Muscle of leg (tissue), 11 donors: Measurements from ENCODE around the gene MYH11. TPM values are rescaled to one million over a fixed set of nuclear protein-coding genes. Genes with fewer than 3 reads are reported as not detected.

Experiments used
- DNase-seq: peaks from one replicate; pipeline ENCODE4 v3.0.0; 2013
- H3K27ac ChIP-seq: one replicate; pipeline ENCODE4 v1.5.1; 2013; ENCODE audit warnings: mild to moderate bottlenecking, low read length, control low read depth
- H3K27me3 ChIP-seq: one replicate; pipeline ENCODE4 v1.6.1; 2013; ENCODE audit warnings: low read length; ENCODE audit not compliant: control insufficient read depth, insufficient read depth
- H3K36me3 ChIP-seq: one replicate; pipeline ENCODE4 v1.6.1; 2013; ENCODE audit warnings: low read length; ENCODE audit not compliant: control insufficient read depth, insufficient read depth
- H3K4me1 ChIP-seq: one replicate; pipeline ENCODE4 v1.6.1; 2013; ENCODE audit warnings: low read length; ENCODE audit not compliant: control insufficient read depth, insufficient read depth
- H3K4me3 ChIP-seq: one replicate; pipeline ENCODE4 v1.5.1; 2013; ENCODE audit warnings: low read length, control low read depth
- H3K9me3 ChIP-seq: replicated peaks from 2 replicates; pipeline ENCODE4 v1.6.1; 2013; ENCODE audit warnings: low read depth, low read length; ENCODE audit not compliant: control insufficient read depth
- WGBS: methylation state at CpG from one replicate; pipeline ENCODE4 v1.1.5; 2013; ENCODE audit warnings: missing lambda C conversion rate; ENCODE audit not compliant: insufficient coverage; 5-methylcytosine and 5-hydroxymethylcytosine counted together
- polyA plus RNA-seq, 8 donors: library from polyadenylated mRNA; unstranded; fragments of 120-200 nt; gene quantifications; one replicate each; pipeline versions ENCODE4 v1.2.1 to v1.2.3, GENCODE V29; 2013; ENCODE audit warnings: inconsistent platforms in 1 of 8, low replicate concordance in 1 of 8; ENCODE audit not compliant: insufficient read length in 8 of 8, insufficient read depth in 1 of 8
- total RNA-seq: library from RNA; stranded (reverse); fragments of 120-200 nt; gene quantifications from one replicate; pipeline ENCODE4 v1.2.4, GENCODE V29; 2013

Gene MYH11
- total and polyA plus RNA-seq, 9 donors, result 9.4 to 38.0 (median 20.7) TPM

DNA sequence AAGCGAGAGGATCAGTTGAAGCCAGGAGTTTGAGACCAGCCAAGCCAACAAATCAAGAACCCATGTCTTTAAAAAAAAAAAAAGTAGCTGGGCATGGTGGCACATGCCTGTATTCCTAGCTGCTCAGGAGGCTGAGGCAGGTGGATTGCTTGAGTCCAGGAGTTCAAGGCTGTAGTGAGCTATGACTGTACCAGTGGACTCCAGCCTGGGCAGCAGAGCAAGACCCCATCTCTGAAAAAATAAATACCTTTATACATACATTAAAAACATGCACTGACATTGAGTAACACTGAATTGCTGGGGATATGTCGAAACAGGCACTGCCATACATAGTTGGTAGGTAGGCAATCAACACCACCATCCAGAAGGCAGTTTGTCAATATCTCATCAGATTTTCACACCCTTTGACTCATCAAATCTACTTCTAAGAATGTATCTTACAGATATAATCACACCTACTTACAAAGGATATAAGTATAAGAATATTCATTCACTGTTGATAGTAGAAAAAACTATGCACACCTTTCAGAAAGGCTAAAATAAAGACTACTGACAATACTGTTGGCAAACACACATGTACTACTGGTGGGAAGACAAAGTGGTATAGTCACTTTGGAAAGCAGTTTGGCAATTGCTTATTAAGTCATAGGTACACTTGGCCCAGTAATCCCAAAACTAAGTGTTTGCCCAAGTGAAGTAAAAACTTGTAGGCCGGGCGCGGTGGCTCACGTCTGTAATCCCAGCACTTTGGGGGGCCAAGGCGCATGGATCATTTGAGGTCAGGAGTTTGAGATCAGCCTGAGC is 37.9 kb upstream of the MYH11 start:
- 84% methylated on average over 5 of the region's 7 CpGs for WGBS
- H3K4me3 ChIP-seq, result no peak overlapping the region
- H3K4me1 ChIP-seq, result no peaks in the 10 kb centered on the region
- DNase-seq, result no peak
- no peaks in the 10 kb centered on the region for H3K9me3 ChIP-seq
- no peaks in the 10 kb centered on the region for H3K27me3 ChIP-seq
- H3K27ac ChIP-seq, result no peak overlapping the region
- no peaks in the 10 kb centered on the region for H3K36me3 ChIP-seq

DNA sequence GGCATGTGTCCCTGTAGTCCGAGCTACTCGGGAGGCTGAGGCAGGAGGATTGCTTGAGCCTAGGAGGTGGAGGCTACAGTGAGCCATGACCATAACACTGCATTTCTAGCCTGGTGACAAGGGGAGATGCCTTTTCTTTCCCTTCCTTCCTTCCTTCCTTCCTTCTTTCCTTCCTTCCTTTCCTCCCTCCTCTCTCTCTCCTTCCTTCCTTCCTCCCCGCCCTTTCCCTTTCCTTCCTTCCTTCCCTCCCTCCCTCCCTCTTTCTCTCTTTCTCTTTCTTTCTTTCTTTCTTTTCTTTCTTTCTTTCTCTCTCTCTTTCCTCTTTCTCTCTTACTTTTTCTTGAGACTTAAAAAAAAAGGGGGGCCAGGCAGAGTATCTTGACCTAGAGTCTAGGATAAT is 34.7 kb upstream of the MYH11 start:
- H3K36me3 ChIP-seq, result no peaks in the 10 kb centered on the region
- no peak overlapping the region for H3K4me3 ChIP-seq
- H3K9me3 ChIP-seq, result no peaks in the 10 kb centered on the region
- no peaks in the 10 kb centered on the region for H3K27me3 ChIP-seq
- 36% methylated on average over 1 of the region's 3 CpGs for WGBS
- no peak overlapping the region for H3K27ac ChIP-seq
- peaks cover 15% of the 10 kb centered on the region for H3K4me1 ChIP-seq
- no peak for DNase-seq

DNA sequence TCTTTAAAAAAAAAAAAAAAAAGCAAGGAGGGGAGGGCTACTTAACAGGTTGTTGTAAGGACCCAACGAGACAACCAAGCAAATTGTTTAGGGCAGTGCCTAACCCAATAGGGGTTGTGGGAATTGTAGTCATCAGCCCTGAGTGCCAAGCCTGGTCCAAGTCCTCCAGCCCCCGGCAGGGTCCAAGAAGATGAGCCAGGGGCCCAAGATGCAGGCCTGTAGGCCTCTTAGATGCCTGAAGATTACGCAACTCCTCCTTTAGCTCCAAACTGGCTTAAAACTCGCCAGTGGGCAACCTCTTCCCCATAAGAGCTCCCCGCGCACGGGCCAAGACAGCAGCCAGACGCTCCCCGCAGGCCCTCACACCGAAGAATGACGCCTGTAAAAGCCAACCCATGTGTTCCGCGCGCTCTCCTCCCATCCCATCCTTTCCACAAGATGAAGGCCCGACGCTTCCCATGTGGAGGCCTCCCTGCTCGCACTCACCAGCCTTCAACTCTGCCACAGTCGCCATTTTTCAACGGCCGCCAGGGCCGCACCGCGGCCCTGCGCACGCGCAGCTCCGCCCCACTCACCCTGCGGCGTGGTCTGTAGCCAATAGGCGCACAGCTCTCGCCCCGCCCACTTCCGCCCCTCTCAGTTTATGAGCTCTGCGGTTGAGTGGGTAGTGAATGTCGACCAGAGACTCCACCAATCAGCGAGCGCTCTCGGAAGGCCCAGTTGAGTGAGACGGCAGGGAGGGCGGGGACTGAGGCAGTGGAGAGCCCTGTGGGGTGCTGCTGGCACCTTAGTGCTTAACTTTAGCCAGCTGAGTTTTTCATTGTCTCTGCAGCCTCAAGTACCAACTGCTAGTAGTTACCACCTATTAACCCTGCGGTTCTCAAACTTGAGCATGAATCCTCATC is 31.5 kb upstream of the MYH11 start, which contains the start of gene CEP20:
TSS of gene CEP20 (minus strand) at position 532 of the 905 bp plus-strand sequence. CDS start at position 514, 18 bp downstream.
- peaks cover 15% of the 10 kb centered on the region for H3K4me1 ChIP-seq
- H3K4me3 ChIP-seq, result peak within 1 kb of the TSS; percentile 89
- H3K9me3 ChIP-seq, result no peaks in the 10 kb centered on the region
- DNase-seq, result peak; percentile 99
- peaks cover 1% of the 10 kb centered on the region for H3K36me3 ChIP-seq
- no peaks in the 10 kb centered on the region for H3K27me3 ChIP-seq
- H3K27ac ChIP-seq, result peak within 1 kb of the TSS; percentile 79
- WGBS, result under 1% methylated on average over 35 of the region's 41 CpGs

- peak overlapping the region; percentile 89 for H3K4me3 ChIP-seq
- 80% methylated on average over 2 of the region's 4 CpGs for WGBS
Observed at GRCh38 chr16:15887283-15887682, 30.5 kb upstream of the MYH11 start.

GRCh38 chr16:15886078-15886477 is 29.2 kb upstream of the MYH11 start:
- H3K36me3 ChIP-seq, result peaks cover 13% of the 10 kb centered on the region
- WGBS, result no CpG with 5 or more reads among the region's 1 CpG
- H3K9me3 ChIP-seq, result no peaks in the 10 kb centered on the region
- H3K4me3 ChIP-seq, result no peak overlapping the region
- no peaks in the 10 kb centered on the region for H3K27me3 ChIP-seq
- H3K27ac ChIP-seq, result no peak overlapping the region
- DNase-seq, result no peak
- H3K4me1 ChIP-seq, result peaks cover 15% of the 10 kb centered on the region

More at GRCh38 chr16:15887283-15887682, 30.5 kb upstream of the MYH11 start:
- H3K36me3 ChIP-seq, result peaks cover 7% of the 10 kb centered on the region
- peaks cover 15% of the 10 kb centered on the region for H3K4me1 ChIP-seq
- H3K9me3 ChIP-seq, result no peaks in the 10 kb centered on the region
- DNase-seq, result no peak
- no peaks in the 10 kb centered on the region for H3K27me3 ChIP-seq
- no peak overlapping the region for H3K27ac ChIP-seq

GRCh38 chr16:15885560-15886001 is 28.8 kb upstream of the MYH11 start:
- no peak for DNase-seq
- peaks cover 15% of the 10 kb centered on the region for H3K4me1 ChIP-seq
- WGBS, result 95% methylated on average over 4 of the region's 5 CpGs
- peaks cover 15% of the 10 kb centered on the region for H3K36me3 ChIP-seq
- no peak overlapping the region for H3K4me3 ChIP-seq
- H3K27ac ChIP-seq, result no peak overlapping the region
- no peaks in the 10 kb centered on the region for H3K9me3 ChIP-seq
- no peaks in the 10 kb centered on the region for H3K27me3 ChIP-seq

DNA sequence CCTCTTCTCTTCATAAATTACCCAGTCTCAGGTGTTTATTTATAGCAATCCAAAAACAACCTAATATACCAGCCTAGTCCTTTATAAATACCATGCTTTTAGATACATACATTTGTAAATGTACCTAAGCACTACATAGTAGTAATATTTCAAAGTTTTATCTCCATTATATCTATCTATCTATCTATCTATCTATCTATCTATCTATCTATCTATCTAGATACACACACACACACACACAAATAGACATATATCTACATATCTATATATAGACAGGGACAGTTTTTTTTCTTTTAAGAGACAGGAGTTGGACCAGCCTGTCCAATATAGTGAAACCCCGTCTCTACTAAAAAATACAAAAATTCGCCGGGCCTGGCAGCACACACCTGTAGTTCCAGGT is 25.7 kb upstream of the MYH11 start:
- Histone ChIP-seq H3K9me3 (no peaks in the 10 kb centered on the region), H3K27me3 (no peaks in the 10 kb centered on the region), H3K4me3 (no peak overlapping the region), H3K4me1 (peaks cover 8% of the 10 kb centered on the region), H3K27ac (no peak overlapping the region), H3K36me3 (peaks cover 25% of the 10 kb centered on the region)
- no CpG with 5 or more reads among the region's 3 CpGs for WGBS
- DNase-seq, result no peak

DNA sequence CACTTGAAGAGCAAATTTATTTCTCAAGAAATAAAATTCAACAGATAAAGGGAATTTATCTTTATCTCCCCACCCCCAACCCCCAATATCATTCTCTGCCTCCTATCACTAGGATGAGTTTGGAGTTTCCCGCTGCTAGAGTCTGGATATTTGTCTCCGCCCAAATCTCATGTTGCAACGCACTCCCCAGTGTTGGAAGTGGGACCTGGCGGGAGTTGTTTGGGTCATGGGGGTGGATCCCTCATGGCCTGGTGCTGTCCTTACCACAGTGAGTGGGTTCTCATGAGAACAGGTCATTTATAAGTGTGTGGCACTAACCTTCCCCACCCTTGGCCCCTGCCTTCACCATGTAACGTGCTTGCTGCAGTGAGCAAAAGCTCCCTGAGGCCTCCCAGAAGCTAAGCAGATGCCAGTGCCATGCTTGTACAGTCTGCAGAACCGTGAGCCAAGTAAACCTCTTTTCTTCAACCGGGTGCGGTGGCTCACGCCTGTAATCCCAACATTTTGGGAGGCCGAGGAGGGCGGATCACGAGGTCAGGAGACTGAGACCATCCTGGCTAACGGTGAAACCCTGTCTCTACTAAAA is 25.1 kb upstream of the MYH11 start:
- H3K36me3 ChIP-seq, result peaks cover 25% of the 10 kb centered on the region
- DNase-seq, result no peak
- H3K4me1 ChIP-seq, result peaks cover 2% of the 10 kb centered on the region
- 84% methylated on average over 4 of the region's 13 CpGs for WGBS
- no peak overlapping the region for H3K4me3 ChIP-seq
- no peaks in the 10 kb centered on the region for H3K27me3 ChIP-seq
- no peaks in the 10 kb centered on the region for H3K9me3 ChIP-seq
- no peak overlapping the region for H3K27ac ChIP-seq

GRCh38 chr16:15880434-15881308 is 23.8 kb upstream of the MYH11 start:
- Histone ChIP-seq H3K27ac (no peak overlapping the region), H3K4me3 (no peak overlapping the region), H3K36me3 (peaks cover 25% of the 10 kb centered on the region), H3K4me1 (no peaks in the 10 kb centered on the region), H3K27me3 (no peaks in the 10 kb centered on the region), H3K9me3 (no peaks in the 10 kb centered on the region)
- 88% methylated on average over 4 of the region's 5 CpGs for WGBS
- no peak for DNase-seq
